HepG2 (cell line): ENCODE measurements around the gene KCNK7. TPM values are rescaled to one million over a fixed set of nuclear protein-coding genes. Genes with fewer than 3 reads are reported as not detected.

Experiments used
- ARID4A ChIP-seq: sonication (generic); formaldehyde crosslinking; IDR thresholded peaks from 2 replicates; pipeline ENCODE4 v1.5.0; 2020; ENCODE audit warnings: mild to moderate bottlenecking, missing genetic modification reagents, borderline replicate concordance
- FOXP1 ChIP-seq, 2 experiments: fragments of 450-650 bp in 1 of 2; IDR thresholded peaks; 2 replicates each; pipeline ENCODE4 v1.6.1; 2017 to 2018; ENCODE audit warnings: antibody characterized with exemption in 1 of 2
- GRHL1 ChIP-seq: sonication (generic); formaldehyde crosslinking; conservative IDR thresholded peaks from 2 replicates; pipeline ENCODE4 v1.8.0; 2022; ENCODE audit warnings: missing genetic modification reagents
- HIC2 ChIP-seq: sonication (generic); formaldehyde crosslinking; IDR thresholded peaks from 2 replicates; pipeline ENCODE4 v1.9.0; 2022; ENCODE audit warnings: low read depth, missing genetic modification reagents
- NONO ChIP-seq, 2 experiments: fragments of 450-650 bp in 1 of 2; sonication (generic) in 1 of 2; formaldehyde crosslinking in 1 of 2; IDR thresholded peaks in 1 of 2; conservative IDR thresholded peaks in 1 of 2; 2 replicates each; pipeline versions ENCODE4 v1.6.1 to v1.8.0; 2017 to 2022; ENCODE audit warnings: mild to moderate bottlenecking in 1 of 2, missing genetic modification reagents in 1 of 2, moderate library complexity in 1 of 2
- TARDBP ChIP-seq: sonication (generic); formaldehyde crosslinking; IDR thresholded peaks from 2 replicates; pipeline ENCODE4 v1.8.0; 2022; ENCODE audit warnings: mild to moderate bottlenecking, missing genetic modification reagents
- USF2 ChIP-seq, 2 experiments: sonication (generic) in 1 of 2; formaldehyde crosslinking in 1 of 2; IDR thresholded peaks; 2 replicates each; pipeline versions ENCODE4 v1.5.1 to v1.6.1; 2011 to 2020; ENCODE audit warnings: borderline replicate concordance in 1 of 2, low read depth in 1 of 2, low read length in 1 of 2, mild to moderate bottlenecking in 1 of 2, missing genetic modification reagents in 1 of 2, moderate library complexity in 1 of 2
- ZMAT5 ChIP-seq: sonication (generic); formaldehyde crosslinking; IDR thresholded peaks from 2 replicates; pipeline ENCODE4 v1.5.0; 2020; ENCODE audit warnings: mild to moderate bottlenecking, low read depth, missing genetic modification reagents, borderline replicate concordance
- ZNF180 ChIP-seq: sonication (generic); formaldehyde crosslinking; IDR thresholded peaks from 2 replicates; pipeline ENCODE4 v1.4.0; 2020; ENCODE audit warnings: low read depth, missing genetic modification reagents, borderline replicate concordance
- ZNF574 ChIP-seq: sonication (generic); formaldehyde crosslinking; IDR thresholded peaks from 2 replicates; pipeline ENCODE4 v1.4.0; 2020; ENCODE audit warnings: missing genetic modification reagents
- ZNF598 ChIP-seq: sonication (generic); formaldehyde crosslinking; IDR thresholded peaks from 2 replicates; pipeline ENCODE4 v1.5.1; 2020; ENCODE audit warnings: mild to moderate bottlenecking, missing genetic modification reagents, borderline replicate concordance
- ZSCAN25 ChIP-seq: sonication (generic); formaldehyde crosslinking; IDR thresholded peaks from 2 replicates; pipeline ENCODE4 v1.8.0; 2022; ENCODE audit warnings: mild to moderate bottlenecking, missing genetic modification reagents
- polyA plus RNA-seq, 8 experiments: library from polyadenylated mRNA; depleted of rRNA in 3 of 8; stranded (reverse) in 7 of 8; unstranded in 1 of 8; fragments of >200 nt; fragmentation: Illumina TruSeq in 4 of 8; extraction: Trizol in 4 of 8; gene quantifications; 2 replicates each; pipeline versions ENCODE4 v1.2.1 to v1.2.3, GENCODE V29; 2011 to 2016; ENCODE audit warnings: low read depth in 4 of 8, missing spikeins in 1 of 8, mixed read lengths in 1 of 8; ENCODE audit not compliant: insufficient read depth in 1 of 8
- total RNA-seq, 5 experiments: library from RNA; depleted of rRNA; stranded (reverse); fragments of >200 nt; fragmentation: Illumina TruSeq; extraction: Trizol; gene quantifications; 2 replicates each; pipeline ENCODE4 v1.2.3, GENCODE V29; 2016; ENCODE audit warnings: low read depth in 1 of 5

KCNK7 gene
- total and polyA plus RNA-seq, 2 of the 13 experiments (the other 11 are each of a cell fraction or from before 2014, with no cell fraction given): 0.11 TPM; not detected in 1

GRCh38 chr11:65546217-65546958, 49.2 kb downstream of the KCNK7 start (continued):
- TF ChIP-seq FOXP1 (IDR thresholded peaks at IDR 0.05) (no peak), FOXP1 (CRISPR knock-in tag; IDR thresholded peaks at IDR 0.05) (no peak), ZNF598 (CRISPR knock-in tag) (no peak), TARDBP (no peak; the same call in 1 of the 2 replicates), ZMAT5 (CRISPR knock-in tag) (no peak), ARID4A (CRISPR knock-in tag) (peak; percentile 58; the same call in 1 of the 2 replicates), ZNF180 (CRISPR knock-in tag) (no peak), GRHL1 (CRISPR knock-in tag) (no peak), ZSCAN25 (CRISPR knock-in tag) (peak; percentile 54; the same call in 1 of the 2 replicates), ZNF574 (CRISPR knock-in tag) (peak; percentile 53; the same call in 1 of the 2 replicates), HIC2 (CRISPR knock-in tag) (peak; percentile 57; the same call in 1 of the 2 replicates), NONO (IDR thresholded peaks at IDR 0.05) (no peak), NONO (CRISPR knock-in tag; conservative IDR thresholded peaks at IDR 0.05) (no peak), USF2 (IDR thresholded peaks at IDR 0.05; ENCODE audit: low read depth, low read length) (no peak), USF2 (CRISPR knock-in tag; IDR thresholded peaks at IDR 0.05; ENCODE audit: borderline replicate concordance) (no peak)
